Activated gamma-delta T cell treated with anti-CD3 and anti-CD28 coated beads, Interleukin-2, amount 50 U/mL, for 16 hours (primary cell): Measurements from ENCODE around the gene ERAP2.
"Not testable (repeated sequence)": the region's sequence is repeated elsewhere in the genome, so short reads cannot be mapped to it uniquely, and the experiment has no call there.

ENCODE experiments used
- DNase-seq: peaks from one replicate; pipeline ENCODE4 v3.0.0-alpha.2; 2020; ENCODE audit warnings: low read depth

The ERAP2 gene

GRCh38 chr5:96863114-96863513 is 13.2 kb upstream of the ERAP2 start:
- no peak for DNase-seq

- DNase-seq, result no peak
Measured at GRCh38 chr5:96863949-96864584, 12.2 kb upstream of the ERAP2 start.

- no peak for DNase-seq
Measured at GRCh38 chr5:96864922-96865530, 11.3 kb upstream of the ERAP2 start.

GRCh38 chr5:96868603-96869371 is 7.5 kb upstream of the ERAP2 start:
- no peak for DNase-seq

GRCh38 chr5:96869372-96869641 is 7.0 kb upstream of the ERAP2 start:
- no peak for DNase-seq

GRCh38 chr5:96870094-96871026 is 5.9 kb upstream of the ERAP2 start:
- DNase-seq, result no peak

- no peak for DNase-seq
Measured at GRCh38 chr5:96871027-96871399, 5.3 kb upstream of the ERAP2 start.

GRCh38 chr5:96871686-96872085 is 4.6 kb upstream of the ERAP2 start:
- DNase-seq, result no peak

GRCh38 chr5:96873449-96873848 is 2.9 kb upstream of the ERAP2 start:
- DNase-seq, result no peak

- no peak for DNase-seq
Measured at GRCh38 chr5:96874631-96875030, 1.7 kb upstream of the ERAP2 start.

GRCh38 chr5:96875791-96876291 is 459 bp upstream of the ERAP2 start:
- no peak for DNase-seq

- not testable (repeated sequence) for DNase-seq
Measured at GRCh38 chr5:96876977-96877469, 723 bp downstream of the ERAP2 start.

GRCh38 chr5:96879665-96880064 is 3.4 kb downstream of the ERAP2 start:
- no peak for DNase-seq

- no peak for DNase-seq
Measured at GRCh38 chr5:96880444-96881164, 4.3 kb downstream of the ERAP2 start.

GRCh38 chr5:96881511-96882115 is 5.3 kb downstream of the ERAP2 start:
- DNase-seq, result no peak

- no peak for DNase-seq
Measured at GRCh38 chr5:96883871-96884270, 7.6 kb downstream of the ERAP2 start.

- DNase-seq, result no peak
Measured at GRCh38 chr5:96884995-96885394, 8.7 kb downstream of the ERAP2 start.

- no peak for DNase-seq
Measured at GRCh38 chr5:96885518-96886338, 9.4 kb downstream of the ERAP2 start.

- DNase-seq, result no peak
Measured at GRCh38 chr5:96893342-96893741, 17.0 kb downstream of the ERAP2 start.

GRCh38 chr5:96896276-96896675 is 20.0 kb downstream of the ERAP2 start:
- DNase-seq, result no peak
